Hematopoietic multipotent progenitor cell treated with erythropoietin and hydrocortisone succinate and interleukin-3 and kit ligand, for 6 days (in vitro differentiated cells): ENCODE measurements around the gene CGREF1.
"Not testable (repeated sequence)": the region's sequence is repeated elsewhere in the genome, so short reads cannot be mapped to it uniquely, and the experiment has no call there.

ENCODE experiments used
- DNase-seq: peaks from one replicate; pipeline ENCODE4 v3.0.0-alpha.2; 2015

CGREF1 gene

DNA sequence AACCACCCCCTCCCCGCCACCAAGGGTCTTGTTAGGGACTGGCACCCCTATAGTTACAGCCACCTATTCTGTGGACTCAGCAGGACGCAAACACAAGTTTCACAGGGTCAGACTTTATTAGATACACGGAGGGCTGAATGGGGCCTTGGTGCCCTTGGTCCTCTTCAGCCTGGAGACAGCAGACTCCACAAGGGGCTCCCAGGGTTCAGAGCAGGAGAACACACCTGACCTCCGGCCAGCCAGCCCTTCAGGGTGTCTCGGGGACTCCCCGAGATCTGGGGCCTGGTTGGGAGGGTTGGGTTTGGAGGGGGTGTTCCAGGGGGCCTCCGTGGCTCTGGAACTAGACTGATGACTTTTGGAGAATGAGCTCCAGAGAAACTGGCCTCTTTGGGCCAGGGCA is 17.8 kb upstream of the CGREF1 start:
- DNase-seq = no peak

DNA sequence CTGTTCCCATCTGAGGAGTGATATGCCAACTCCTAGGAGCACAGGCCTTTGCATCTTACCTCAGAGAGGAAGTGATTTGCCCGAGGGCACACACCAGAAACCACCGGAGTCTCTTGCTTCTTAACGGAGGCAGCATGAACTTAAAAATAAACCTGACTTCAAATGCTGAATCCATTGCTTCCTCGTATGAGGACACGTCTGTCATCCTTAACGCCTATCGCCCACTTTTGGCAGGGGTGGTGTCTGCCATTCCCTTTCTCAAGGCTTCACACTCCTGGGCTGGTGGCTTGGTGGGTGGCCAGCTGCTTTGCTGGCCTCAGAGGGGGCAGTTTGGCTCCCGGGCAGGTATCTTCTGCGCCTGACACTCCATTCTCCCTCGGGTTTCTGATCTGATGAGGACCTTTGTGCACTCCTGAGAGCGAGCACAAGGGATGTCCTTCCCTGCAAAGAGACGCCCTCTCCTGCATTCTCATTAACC is 16.6 kb upstream of the CGREF1 start:
- DNase-seq = no peak

DNA sequence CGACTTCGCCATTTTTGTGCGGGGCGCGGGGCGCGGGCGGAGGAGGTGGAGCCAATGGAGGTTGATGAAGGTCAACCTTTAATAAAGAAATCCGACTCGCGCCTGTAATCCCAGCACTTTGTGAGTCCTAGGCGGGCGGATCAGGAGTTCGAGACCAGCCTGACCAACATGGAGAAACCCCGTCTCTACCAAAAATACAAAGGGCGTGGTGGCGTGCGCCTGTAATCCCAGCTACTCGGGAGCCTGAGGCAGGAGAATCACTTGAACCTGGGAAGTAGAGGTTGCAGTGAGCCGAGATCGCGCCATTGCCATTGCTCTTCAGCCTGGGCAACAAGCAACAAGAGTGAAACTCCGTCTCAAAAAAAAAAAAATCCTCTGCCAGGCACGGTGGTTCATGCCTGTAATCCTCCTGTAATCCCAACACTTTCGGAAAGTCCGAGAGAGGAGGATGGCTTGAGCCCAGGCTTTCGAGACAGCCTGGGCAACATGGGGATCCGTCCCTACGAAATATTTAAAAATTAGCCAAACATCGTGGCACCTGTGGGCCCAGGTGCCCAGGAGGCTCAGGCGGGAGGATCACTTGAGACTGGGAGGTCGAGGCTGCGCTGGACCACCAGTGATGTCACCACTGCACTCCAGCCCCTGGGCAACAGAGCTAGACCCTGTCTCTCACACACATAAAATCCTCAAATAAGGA is 16.0 kb upstream of the CGREF1 start:
- no peak for DNase-seq

DNA sequence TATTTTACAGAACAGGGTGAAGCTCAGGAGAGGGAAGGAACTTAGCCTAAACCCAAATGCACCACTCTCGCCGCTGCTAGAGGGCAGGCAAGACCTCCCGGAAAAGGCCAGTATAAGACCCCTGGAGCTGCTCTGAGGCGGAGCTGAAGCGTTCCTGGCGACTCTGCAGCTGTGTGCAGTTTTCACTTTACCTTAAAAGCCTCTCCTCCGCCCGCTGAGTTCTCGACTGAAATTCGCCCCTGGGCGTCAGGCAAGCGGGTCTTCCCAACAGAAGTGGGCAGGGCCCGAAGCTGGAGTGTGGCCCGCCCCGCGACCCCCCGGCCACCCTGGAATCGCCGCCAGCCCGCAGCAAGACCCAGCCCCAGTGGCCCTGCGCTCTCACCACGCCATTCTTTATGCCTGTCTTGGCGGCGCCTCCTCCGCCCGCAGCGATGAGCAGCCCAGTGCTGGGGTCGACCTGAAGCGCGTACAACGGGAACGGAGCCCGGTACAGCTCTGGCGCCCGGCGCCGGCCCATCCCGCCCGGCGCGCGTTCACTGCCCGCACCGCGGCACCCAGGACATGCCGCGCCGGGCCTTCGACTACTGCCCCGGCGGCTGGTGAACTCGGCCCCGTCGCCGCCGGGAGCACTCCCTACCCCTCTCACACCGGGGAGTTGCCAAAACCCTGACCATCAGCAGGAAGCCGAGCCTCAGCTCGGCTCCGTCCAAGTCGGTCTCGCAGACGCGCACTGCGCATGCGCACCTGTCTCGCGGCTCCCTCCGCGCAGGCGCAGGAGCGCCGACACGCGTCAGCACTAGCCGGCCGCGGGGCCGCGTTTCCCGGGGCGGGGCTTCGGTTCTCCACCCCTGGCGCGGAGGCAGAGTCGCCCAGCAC is 15.2 kb upstream of the CGREF1 start, which contains the start of gene PREB:
Gene PREB (minus strand): TSS at position 732 of the 876 bp plus-strand sequence. CDS start 215 bp downstream, at position 517.
- DNase-seq = peak; percentile 98

DNA sequence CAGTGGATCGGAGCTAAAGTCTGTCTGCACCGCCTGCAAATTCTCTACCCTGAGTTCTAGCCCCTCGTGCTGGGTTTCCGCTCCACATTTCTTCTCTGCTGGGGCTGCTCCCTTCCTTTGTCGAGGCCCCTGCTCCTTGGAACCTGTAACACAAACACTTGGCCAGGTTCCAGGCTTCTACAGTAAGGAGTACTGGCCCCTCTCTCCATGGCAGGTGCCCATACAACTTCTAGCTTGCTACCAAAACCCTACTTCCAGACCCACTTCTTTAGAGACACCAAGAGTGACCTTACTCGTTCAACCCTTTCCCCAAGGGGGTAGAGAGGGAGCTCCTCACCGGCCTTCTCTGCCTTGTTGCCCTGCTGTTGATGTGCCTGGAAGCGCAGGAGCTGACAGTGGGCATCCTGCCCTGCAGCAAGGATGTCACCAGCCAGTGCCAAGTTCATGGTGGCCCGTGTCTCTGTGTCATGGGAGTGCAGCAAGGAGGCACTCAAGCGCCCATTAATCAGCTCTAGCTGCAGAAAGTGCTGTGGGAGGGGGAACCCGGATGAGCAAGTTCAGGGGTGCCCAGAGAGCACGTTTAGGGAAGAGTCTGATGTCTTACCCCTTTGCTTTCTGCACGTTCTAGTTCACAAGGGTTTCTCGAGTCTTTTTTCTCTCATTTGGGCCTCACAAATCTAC is 14.4 kb upstream of the CGREF1 start:
- DNase-seq = peak; percentile 58

DNA sequence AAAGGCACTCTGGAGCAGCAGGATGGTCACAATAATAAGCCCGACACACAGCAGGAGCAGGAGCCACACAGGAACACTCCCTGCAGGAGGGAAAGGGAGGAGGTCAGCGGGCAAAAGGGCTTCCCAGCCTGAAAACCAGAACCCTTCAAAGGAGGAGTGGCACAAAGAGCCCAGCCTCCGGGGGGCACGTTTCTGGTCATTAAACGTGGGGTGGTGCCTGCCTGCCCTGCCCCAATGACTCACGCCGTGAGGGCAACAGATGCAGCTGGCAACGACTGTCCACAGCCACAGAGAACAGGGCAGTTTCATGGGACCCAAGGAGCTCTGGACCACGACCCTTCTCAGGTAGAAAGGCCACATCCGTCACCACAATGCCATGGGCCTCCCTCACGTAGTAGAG is 12.5 kb upstream of the CGREF1 start:
- no peak for DNase-seq

DNA sequence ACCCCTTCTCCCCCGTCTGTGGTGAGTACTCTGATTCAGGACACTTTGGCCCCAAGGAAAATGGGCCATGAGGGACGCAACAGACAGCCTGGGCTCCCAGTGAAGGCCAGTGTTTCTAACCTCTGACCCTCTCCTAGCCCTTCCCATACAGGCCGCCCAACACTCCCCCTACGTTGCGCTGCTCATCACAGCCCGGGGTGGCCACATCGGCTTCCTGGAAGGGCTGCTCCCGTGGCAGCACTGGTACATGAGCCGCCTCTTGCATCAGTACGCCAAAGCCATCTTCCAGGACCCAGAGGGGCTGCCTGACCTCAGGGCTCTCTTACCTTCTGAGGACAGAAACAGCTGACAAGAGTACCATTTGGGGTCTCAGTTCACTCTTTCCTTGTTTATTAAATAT is 11.5 kb upstream of the CGREF1 start:
- no peak for DNase-seq

DNA sequence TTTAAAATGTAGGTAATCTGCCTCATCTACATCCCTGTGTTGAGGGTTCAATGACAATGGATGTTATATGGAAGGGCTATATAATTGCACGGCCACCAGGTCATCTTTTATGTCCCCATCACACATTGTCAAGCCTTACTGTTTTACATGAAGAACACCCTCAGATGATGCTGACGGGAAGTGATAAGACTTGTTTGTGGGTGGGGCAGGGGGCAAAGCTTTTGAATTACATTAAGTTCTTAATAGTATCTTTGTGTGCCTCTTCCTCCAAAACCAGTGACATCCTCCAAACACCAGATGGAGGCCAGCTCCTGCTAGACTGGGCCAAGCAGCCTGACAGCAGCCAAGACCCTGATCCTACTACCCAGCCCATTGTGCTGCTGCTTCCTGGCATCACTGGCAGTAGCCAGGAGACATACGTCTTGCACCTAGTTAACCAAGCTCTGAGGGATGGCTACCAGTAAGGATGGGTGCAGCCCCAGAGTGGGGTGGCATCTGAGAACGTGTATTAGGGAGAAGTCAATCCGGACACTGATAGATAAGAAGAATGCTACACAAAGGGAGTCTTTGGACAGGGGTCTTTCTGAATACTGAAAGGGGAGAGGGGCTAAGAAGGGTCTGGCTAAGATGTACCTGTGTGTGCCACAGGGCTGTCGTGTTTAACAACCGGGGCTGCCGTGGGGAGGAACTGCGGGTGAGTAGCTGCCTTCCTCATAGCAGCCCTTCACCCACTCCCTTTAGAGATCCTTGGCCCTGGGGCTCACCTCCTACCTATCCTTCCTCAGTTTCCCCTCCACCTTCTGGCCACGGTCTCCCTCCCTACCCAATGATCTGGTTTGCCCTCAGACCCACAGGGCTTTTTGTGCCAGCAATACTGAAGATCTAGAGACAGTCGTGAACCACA is 10.0 kb upstream of the CGREF1 start:
- DNase-seq = peak; percentile 52

DNA sequence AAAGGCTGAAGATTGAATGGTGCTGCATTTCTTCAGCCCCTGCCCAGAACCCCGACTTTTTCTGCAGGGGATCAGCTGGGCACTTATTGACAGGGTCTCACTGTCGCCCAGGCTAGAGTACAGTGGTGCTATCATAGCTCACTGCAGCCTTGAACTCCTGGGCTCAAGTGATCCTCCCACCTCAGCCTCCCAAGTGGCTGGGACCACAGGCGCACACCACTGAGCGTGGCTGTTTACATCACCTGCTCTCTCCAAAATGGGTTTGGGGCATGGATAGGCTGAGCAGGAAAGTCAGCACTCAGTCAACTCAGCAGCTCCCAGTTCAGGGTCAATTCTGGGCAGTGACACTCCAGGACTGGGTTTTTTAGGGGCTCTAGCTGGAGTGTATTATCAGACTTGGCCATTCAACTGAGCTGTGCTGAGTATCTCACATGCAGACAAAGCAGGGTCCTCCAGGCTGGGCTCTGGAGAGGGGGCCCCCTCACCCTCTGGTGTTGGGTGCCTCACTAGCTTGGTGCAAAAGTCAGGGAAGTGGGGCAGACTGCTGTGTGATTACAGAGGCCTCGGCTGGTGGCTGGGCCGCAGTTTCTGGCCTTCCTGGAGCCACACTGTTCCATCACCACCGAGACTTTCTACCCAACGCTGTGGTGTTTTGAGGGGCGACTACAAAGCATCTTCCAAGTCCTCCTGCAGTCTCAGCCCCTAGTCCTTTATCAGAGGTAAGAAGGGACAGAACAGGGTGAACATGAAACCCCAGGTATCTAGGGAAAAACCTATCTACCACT is 9.1 kb upstream of the CGREF1 start:
- DNase-seq = no peak

DNA sequence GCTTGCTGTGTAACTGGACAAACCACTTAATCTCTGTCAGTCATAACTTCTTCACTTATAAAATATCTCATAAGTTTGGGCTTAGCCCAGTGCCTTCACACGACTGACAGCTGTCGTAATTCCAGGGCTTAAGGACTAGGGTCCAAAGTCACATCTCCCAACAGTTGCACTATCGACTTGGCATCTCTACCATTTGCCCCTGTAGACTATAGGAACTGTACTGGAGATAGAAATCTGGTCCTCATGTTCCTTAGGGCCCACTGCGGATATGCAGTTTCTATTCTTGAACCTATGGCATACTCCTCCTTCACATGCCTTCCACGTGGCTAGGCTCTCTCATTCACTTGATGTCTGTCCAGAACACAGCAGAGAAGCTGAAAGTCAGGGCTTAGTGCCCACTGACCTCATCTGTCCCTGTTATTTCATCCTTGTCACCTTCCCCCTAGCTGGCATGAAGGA is 7.4 kb upstream of the CGREF1 start:
- no peak for DNase-seq

DNA sequence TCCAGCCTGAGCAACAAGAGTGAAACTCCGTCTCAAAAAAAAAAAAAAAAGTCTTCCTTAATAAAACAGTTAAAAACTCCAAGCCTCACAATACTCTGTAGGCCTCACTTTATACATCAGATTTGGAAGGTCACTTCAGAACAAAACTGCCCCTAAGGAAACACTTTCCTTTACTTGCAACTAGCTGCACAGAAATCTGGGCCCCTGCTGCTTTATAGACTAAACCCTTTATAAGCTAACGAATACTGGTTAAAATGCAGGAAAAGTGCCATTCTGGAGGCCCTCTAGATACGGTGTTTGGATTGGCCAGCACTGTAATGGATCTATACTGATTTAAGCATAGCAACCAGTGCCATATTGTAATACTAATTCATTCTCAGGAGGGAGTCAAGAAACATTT is 6.2 kb upstream of the CGREF1 start:
- DNase-seq = no peak

DNA sequence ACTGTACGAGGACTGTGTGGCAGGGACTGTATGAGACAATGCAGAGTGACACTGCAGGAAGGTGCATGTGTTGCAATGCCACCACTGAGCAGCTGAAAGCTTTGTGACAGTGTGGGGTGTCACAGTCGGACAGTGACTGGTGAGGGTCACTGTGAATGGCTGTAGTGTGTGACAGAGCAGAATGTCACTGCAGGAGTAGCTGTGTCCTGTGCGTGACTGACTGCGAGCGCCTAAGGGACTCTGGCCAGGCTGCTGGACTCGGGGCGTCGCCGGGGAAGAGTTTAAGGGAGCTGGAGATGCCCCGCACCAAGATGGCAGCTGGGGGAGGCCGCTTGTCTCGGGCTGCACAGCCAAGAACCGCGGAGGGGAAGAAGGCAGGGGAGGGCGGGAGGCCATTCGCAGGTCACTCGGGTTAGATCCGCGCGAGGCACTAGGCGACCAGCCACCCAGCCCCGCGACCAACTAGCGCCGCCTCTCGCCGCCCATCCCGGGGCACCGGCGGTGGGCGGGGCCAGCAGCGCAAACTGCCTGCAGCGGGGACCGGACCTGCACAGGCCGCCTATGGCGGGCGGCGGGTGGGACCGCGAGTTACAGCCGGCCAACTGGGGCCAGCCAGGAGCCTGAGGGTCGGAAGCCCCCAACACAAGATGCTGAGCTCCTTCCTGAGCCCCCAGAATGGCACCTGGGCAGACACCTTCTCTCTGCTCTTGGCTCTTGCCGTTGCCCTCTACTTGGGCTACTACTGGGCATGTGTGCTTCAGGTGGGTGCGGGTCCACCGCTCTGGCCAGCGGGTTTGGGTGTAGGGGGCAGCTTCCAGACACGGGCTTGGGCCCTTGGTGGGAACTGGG is 4.6 kb upstream of the CGREF1 start, which contains the start of gene ABHD1:
Gene ABHD1 (plus strand): TSS at position 514 of the 849 bp plus-strand sequence. CDS start 134 bp downstream, at position 648.
- peak; percentile 64 for DNase-seq

DNA sequence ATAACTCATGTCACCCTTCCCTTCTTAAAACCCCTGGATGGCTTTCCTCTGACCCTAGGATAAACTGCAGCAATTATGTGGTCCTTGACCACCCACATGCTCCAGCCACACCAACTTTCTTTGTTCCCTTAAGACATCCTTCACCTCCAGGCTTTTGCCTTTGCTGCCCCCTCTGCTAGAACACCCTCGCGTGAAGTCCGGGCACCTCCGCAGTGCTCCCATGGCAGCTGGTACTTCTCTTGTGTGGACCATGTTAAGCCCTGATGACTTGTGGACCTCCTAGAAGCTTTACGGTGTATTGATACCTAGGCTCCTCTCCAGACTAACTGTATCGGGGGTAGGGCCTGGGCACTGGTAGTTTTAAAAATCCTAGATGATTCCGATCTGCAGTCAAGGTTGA is 3.9 kb upstream of the CGREF1 start:
- no peak for DNase-seq

DNA sequence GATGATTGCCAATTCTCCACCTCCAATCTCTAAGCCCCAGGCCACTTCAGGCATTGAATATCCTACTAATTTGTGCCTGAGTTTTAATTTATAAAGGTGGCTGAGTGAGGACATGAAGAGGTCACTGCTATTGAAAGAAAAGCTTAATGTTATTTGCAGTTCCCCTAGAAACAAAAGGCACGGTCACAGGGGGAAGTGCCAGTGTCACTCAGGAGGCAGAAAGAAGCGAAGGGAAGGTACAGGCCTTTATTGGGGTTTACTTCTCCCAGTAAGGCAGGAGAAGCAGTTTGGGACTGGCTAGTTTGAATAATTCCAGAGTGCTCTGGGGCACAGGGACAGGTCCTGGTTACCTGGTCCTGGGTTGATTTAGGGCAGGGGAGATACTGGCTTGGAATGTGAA is 3.0 kb upstream of the CGREF1 start:
- DNase-seq = no peak

DNA sequence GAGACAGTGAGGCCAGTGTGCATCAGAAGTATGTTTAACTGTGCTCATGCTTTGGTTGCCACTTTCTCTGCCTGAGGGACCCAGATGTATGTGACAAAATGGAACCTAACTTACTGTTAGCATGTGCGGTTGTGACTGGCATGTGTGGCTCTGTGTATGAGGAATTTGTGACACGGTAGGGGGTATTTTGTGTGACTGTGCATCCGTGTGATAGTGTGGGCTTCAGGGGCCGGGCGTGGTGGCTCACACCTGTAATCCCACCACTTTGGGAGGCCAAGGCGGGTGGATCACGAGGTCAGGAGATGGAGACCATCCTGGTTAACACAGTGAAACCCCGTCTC is 372 bp upstream of the CGREF1 start:
- peak; percentile 28 for DNase-seq

DNA sequence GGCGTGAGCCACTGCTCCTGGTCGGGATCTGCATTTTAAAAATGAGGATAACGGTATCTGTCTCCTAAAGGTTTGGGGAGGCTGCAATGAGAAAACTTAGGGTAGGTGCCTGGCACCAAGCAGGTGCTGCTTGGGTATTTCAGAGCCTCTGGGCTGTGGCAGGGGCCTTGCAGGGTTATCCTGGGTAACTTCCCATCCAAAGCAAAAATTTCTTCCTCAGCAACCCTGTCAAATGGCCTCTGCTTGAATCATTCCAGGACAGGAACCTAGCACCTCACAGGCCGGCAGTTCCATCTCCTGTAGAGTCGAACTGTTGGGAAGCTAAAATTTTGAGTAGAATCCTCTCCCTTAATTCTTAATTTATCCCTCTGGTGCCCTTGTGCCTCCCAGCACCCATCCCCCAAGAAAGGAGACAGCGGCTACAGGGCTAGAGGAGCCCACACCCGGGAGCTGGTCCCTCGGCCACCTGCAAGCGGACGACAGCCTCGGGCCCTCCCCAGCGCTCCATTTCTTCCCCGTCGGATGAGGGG is 868 bp downstream of the CGREF1 start:
- no peak for DNase-seq

DNA sequence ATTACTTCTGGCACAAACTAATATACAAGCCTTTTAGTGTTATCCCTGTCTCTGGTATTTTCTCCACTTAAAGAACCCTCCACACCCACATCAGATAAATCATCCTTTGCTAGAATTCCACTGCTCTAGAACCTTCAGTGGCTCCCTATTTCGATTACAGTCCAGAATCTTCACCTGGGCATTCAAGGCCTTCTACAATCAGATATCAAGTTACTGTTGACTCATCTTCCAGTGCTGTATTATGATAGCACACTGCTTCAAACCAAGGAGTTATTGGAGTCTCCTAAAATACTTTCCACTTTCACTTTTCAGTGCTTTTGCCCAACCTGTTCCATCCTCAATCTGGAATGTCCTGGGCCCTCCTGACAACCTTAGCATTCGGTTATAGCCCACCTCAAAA is 3.4 kb downstream of the CGREF1 start:
- no peak for DNase-seq

DNA sequence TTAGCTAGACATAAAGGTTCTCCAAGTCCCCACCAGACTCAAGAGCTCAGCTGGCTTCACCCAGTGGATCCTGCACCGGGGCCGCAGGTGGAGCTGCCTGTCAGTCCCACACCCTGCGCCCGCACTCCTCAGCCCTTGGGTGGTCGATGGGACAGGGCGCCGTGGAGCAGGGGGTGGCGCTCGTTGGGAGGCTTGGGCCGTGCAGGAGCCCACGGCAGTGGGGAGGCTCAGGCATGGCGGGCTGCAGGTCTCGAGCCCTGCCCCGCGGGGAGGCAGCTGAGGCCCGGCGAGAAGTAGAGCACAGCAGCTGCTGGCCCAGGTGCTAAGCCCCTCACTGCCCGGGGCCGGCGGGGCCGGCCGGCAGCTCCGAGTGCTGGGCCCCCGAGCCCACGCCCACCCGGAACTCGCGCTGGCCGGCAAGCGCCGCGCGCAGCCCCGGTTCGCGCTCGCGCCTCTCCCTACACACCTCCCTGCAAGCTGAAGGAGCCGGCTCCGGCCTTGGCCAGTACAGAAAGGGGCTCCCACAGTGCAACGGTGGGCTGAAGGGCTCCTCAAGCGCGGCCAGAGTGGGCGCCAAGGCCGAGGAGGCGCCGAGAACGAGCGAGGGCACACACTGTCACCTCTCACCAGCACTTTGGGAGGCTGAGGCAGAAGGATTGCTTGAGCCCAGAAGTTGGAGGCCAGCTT is 7.4 kb downstream of the CGREF1 start:
- not testable (repeated sequence) for DNase-seq

DNA sequence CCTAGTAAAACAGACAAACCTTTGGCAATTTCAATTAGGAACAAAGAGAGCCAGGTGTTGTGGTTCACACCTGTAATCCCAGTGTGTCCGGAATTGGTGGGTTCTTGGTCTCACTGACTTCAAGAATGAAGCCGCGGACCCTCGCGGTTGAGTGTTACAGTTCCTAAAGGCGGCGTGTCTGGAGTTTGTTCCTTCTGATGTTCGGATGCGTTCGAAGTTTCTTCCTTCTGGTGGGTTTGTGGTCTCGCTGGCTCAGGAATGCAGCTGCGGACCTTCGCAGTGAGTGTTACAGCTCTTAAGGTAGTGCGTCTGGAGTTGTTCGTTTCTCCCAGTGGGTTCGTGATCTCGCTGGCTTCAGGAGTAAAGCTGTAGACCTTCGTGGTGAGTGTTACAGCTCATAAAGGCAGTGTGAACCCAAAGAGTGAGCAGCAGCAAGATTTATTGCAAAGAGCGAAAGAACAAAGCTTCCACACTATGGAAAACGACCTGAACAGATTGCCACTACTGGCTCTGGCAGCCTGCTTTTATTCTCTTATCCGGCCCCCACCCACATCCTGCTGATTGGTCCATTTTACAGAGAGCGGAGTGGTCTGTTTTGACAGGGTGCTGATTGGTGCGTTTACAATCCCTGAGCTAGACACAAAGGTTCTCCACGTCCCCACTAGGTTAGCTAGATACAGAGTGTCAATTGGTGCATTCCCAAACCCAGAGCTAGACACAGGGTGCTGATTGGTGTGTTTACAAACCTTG is 8.2 kb downstream of the CGREF1 start:
- DNase-seq = not testable (repeated sequence)
